Esophagus squamous epithelium (tissue), 5 donors: ENCODE data around the gene ADGRV1. TPM values are rescaled to one million over a fixed set of nuclear protein-coding genes. Genes with fewer than 3 reads are reported as not detected.

ENCODE experiments used
- DNase-seq: peaks from one replicate; lab custom pipeline; 2025; lab: John Stamatoyannopoulos, UW
- H3K27ac ChIP-seq, 4 donors: fragments of 200-600 bp; sonication (generic); one replicate each; pipeline ENCODE4 v1.5.1; 2016 to 2019; ENCODE audit warnings: mild to moderate bottlenecking in 1 of 4
- H3K27me3 ChIP-seq, 4 donors: fragments of 200-600 bp; sonication (generic); 1 replicate in 3 of 4; 2 replicates in 1 of 4; pipeline versions ENCODE4 v1.5.1 to v1.6.0; 2017 to 2021; ENCODE audit warnings: antibody characterized with exemption in 1 of 4
- H3K36me3 ChIP-seq, 3 donors: fragments of 200-600 bp; sonication (generic); one replicate each; pipeline ENCODE4 v1.5.1; 2016 to 2019
- H3K4me1 ChIP-seq, 3 donors: fragments of 200-600 bp; sonication (generic); one replicate each; pipeline ENCODE4 v1.5.1; 2017 to 2019
- H3K4me3 ChIP-seq, 4 donors: fragments of 200-600 bp; sonication (generic); 1 replicate in 3 of 4; 2 replicates in 1 of 4; pipeline ENCODE4 v1.5.1; 2016 to 2019; ENCODE audit warnings: mild to moderate bottlenecking in 2 of 4, moderate library complexity in 1 of 4
- H3K9me3 ChIP-seq, 3 donors: fragments of 200-600 bp; sonication (generic); one replicate each; pipeline ENCODE4 v1.5.1; 2016 to 2019
- POLR2A ChIP-seq, 4 donors: fragments of 450-650 bp; IDR thresholded peaks; one replicate each; pipeline ENCODE4 v1.6.1; 2017; ENCODE audit warnings: antibody characterized with exemption in 4 of 4, mild to moderate bottlenecking in 4 of 4, moderate library complexity in 3 of 4
- WGBS, 2 donors: methylation state at CpG; one replicate each; pipeline ENCODE4 v1.1.5; 2018; 5-methylcytosine and 5-hydroxymethylcytosine counted together
- intact Hi-C: fragments of 100-400 bp; cut with DNase I; formaldehyde crosslinking; loops from one replicate; pipeline ENCODE4 v1.15.0; 2022
- total RNA-seq, 4 donors: library from RNA; depleted of rRNA; stranded (reverse); fragments of >200 nt; gene quantifications; one replicate each; pipeline ENCODE4 v1.1.0, GENCODE V29; 2016
- TF ChIP-seq, protein P1 (sequence below), 6 experiments: fragments of 450-650 bp in 4 of 6; fragments of 200-600 bp in 2 of 6; sonication (generic) in 2 of 6; IDR thresholded peaks; one replicate each; pipeline ENCODE4 v1.5.1; 2016 to 2019; ENCODE audit warnings: antibody characterized with exemption in 6 of 6, mild to moderate bottlenecking in 4 of 6, moderate library complexity in 4 of 6
- donor health status: DM: yes; HTN: yes; CAD: no.

Gene ADGRV1
- total RNA-seq, 4 donors from 2014 or later: 1.9 to 14.1 (median 4.0) TPM

DNA sequence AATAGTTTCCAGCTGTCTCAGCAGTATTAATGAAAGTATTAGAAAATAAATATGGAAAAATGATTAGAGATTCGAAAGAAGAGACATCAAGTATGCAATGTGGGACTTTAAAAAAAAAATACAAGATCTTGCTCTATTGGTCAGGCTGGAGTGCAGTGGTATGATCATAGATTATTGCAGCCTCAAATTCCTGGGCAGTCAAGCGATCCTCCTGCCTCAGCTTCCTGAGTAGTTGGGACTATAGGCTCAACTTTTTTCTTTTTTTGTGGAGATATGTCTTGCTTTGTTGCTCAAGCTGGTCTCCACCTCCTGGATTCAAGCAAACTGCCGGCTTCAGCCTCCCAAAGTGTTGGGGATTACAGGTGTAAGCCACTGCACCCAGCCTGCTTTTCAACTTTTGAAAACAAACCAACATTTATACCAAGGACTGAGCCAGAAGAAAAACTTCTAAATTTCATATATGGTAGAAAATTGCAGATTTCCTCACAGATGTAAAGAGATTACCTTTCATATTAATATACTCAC lies 323.1 kb downstream of the ADGRV1 start:
- H3K36me3 ChIP-seq: no peaks in the 10 kb centered on the region
- peak overlapping the region in 3 of 4 donors; percentile 17 to 56 (median 29) for H3K27ac ChIP-seq
- no peak for DNase-seq
- TF ChIP-seq POLR2A (IDR thresholded peaks at IDR 0.05): no peak
- TF ChIP-seq, protein P1, sequence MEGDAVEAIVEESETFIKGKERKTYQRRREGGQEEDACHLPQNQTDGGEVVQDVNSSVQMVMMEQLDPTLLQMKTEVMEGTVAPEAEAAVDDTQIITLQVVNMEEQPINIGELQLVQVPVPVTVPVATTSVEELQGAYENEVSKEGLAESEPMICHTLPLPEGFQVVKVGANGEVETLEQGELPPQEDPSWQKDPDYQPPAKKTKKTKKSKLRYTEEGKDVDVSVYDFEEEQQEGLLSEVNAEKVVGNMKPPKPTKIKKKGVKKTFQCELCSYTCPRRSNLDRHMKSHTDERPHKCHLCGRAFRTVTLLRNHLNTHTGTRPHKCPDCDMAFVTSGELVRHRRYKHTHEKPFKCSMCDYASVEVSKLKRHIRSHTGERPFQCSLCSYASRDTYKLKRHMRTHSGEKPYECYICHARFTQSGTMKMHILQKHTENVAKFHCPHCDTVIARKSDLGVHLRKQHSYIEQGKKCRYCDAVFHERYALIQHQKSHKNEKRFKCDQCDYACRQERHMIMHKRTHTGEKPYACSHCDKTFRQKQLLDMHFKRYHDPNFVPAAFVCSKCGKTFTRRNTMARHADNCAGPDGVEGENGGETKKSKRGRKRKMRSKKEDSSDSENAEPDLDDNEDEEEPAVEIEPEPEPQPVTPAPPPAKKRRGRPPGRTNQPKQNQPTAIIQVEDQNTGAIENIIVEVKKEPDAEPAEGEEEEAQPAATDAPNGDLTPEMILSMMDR (IDR thresholded peaks at IDR 0.05): no peak
- H3K4me1 ChIP-seq: peaks cover 4 to 82% (median 10%) of the 10 kb centered on the region in 3 donors
- H3K9me3 ChIP-seq: no peaks in the 10 kb centered on the region
- H3K4me3 ChIP-seq: no peak overlapping the region
- WGBS, 2 donors: 66 to 68% methylated on average over 3 of the region's 3 CpGs
- H3K27me3 ChIP-seq: no peaks in the 10 kb centered on the region
- intact Hi-C loops: no loop called here

DNA sequence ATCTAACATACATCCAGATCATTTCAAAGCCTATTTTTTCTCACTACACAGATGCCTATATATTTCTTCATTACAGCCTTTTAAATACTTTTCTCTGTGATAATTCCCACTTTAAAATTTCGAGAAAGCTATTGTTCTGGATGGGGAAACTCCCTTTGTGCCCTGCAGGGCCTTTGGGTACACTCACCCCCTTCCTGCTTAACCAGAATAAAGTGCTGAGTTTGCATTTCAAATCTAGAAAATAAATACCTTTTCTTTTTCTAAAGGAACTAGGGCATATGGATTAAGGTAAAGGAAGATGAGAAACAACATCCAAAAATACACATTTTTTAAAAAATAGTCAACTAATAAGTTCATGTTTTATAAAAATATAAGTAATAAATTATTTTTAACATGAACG lies 323.9 kb downstream of the ADGRV1 start:
- 61 to 68% methylated on average over 2 of the region's 2 CpGs for WGBS, 2 donors

DNA sequence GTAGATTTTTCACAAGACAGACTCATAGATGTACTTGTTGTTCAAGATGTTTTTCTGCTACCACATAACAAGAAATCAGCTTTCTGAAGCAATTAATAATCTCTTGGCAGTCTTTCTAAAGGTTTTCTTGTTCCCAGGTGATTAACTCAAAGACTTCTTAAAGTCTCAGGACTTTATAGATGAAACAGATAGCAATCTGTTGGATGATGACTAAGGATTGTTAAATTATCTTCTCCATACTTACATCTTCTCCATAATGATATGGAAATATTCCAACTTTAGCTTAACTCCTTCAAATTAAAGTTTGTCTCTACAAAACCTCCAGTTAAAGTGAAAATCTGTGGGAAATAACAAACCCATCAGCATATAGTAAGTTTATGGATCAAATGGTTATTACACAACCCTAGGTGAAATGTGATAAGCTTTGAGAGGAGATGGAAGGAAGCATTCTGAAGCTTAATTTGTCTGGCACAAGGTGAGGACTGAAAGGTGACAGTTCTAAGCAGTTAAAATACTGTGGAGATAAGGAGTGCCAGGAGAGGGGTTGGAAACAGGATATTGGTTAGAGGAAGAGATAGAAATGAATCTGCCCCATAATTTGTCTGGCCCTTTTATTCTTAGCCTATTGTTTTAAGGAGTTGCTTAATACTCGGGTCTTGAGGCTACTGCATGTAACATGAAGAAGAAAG lies 326.7 kb downstream of the ADGRV1 start:
- no peaks in the 10 kb centered on the region for H3K9me3 ChIP-seq
- TF ChIP-seq, protein P1 (IDR thresholded peaks at IDR 0.05): no peak
- no peak for TF ChIP-seq POLR2A (IDR thresholded peaks at IDR 0.05)
- WGBS, 2 donors: 23 to 50% methylated on average over 1 of the region's 1 CpG

More for the DNA sequence above, 323.9 kb downstream of the ADGRV1 start:
- Histone ChIP-seq H3K4me3 (no peak overlapping the region), H3K36me3 (no peaks in the 10 kb centered on the region), H3K4me1 (peaks cover 4 to 83% (median 10%) of the 10 kb centered on the region in 3 donors), H3K27me3 (no peaks in the 10 kb centered on the region), H3K27ac (peak overlapping the region in 3 of 4 donors; percentile 17 to 56 (median 29)), H3K9me3 (no peaks in the 10 kb centered on the region)
- intact Hi-C loops: no loop called here
- DNase-seq: no peak
- TF ChIP-seq, protein P1 (IDR thresholded peaks at IDR 0.05): no peak

DNA sequence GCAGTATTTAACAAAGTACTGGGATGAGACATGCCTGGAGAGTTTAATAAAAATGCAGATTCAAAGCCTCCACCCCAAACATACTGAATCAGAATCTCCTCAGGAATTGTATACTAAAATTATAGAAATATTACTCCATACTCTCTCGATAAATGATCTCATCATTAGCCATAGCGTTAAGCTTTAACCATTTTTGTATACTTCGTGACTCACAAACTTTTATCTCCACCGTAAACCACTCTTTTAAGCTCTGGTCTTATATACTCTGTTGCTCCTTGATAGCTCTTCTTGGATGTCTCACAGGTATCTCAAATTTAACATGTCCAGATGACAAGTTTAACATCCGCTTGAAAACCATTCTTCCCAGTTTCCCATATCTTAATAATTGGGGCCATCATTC lies 327.8 kb downstream of the ADGRV1 start:
- no peaks in the 10 kb centered on the region for H3K36me3 ChIP-seq
- TF ChIP-seq, protein P1 (IDR thresholded peaks at IDR 0.05): no peak
- TF ChIP-seq POLR2A (IDR thresholded peaks at IDR 0.05): no peak
- WGBS, 2 donors: 46 to 63% methylated on average over 5 of the region's 5 CpGs
- no peaks in the 10 kb centered on the region for H3K27me3 ChIP-seq
- peaks cover 0 to 82% (median 5%) of the 10 kb centered on the region in 3 donors for H3K4me1 ChIP-seq
- intact Hi-C loops: no loop called here
- H3K27ac ChIP-seq: peak overlapping the region in 1 of 4 donors; percentile 45
- no peak overlapping the region for H3K4me3 ChIP-seq
- H3K9me3 ChIP-seq: no peaks in the 10 kb centered on the region
- DNase-seq: no peak

More for the DNA sequence above, 326.7 kb downstream of the ADGRV1 start:
- Histone ChIP-seq H3K4me1 (peaks cover 0 to 89% (median 5%) of the 10 kb centered on the region in 3 donors), H3K27me3 (no peaks in the 10 kb centered on the region), H3K27ac (no peak overlapping the region), H3K4me3 (no peak overlapping the region), H3K36me3 (no peaks in the 10 kb centered on the region)
- DNase-seq: no peak
- intact Hi-C loops: no loop called here
